ENCODE data around the gene SIX1. TPM values are rescaled to one million over a fixed set of nuclear protein-coding genes. Genes with fewer than 3 reads are reported as not detected.

The SIX1 gene
- polyA plus RNA-seq, 3 donors, result 6.3 to 9.9 (median 8.4) TPM

GRCh38 chr14:60656686-60657455 lies 7.6 kb upstream of the SIX1 start:
- no peak for DNase-seq

GRCh38 chr14:60655898-60656685 lies 6.8 kb upstream of the SIX1 start:
- DNase-seq, result no peak

DNA sequence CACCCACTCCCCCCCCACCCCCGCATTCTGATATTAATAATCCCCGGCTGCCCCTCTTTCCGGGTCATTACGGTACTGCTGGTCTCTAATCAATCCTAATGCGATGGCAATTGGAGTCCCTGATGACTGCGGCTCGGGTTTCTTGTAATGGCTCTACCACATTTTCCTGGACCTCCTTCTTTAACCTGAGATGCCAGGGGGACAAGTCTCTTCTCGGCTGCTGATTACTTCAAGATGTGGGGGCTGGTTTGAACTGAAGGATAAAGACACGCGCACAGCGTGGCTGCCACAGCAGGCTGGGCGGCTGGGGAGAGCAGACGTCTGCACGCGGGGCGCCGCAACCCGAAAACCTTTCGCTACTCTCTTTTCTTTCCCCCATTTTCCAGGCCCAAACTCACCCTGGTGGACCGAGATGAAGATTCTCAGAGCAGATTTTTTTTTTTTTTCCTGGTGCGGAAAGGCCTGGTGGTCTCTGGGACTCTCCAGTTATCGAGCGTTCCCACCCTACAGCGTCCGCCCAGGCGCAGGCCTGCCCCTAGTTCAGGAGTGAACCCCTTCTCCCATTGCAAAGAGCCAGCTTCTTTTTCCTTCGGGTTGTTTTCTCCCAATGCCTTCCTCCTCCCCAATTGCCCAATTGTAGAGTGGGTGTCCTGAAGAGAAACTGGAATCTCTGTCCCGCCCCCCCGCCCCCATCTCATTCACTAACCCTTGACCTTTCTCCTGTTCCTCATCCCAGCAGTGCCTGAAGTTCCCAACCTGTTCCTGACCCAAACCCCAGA lies 6.0 kb upstream of the SIX1 start:
- DNase-seq, result no peak

DNA sequence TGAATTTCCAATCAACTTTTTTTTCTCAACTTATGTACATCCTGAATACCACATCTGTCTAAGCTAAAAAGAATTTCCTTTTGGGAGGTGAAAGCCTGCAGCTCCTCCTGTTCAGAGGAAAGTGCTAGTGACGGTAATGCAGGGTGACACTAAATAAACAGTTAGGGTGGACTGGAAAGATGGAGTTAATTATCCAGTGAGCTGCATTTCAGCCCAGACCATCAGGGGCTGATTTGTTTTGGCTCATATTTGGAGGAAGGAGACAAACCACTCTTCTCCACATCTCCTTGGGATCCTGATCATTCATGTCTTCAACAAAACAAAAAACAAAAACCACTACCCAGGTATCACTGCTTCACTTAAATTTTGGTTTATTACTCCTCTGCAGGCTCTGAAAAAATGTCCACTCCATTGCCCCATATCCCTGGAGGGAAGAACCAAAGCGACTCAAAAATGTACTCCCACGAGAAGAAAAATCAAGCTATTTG lies 5.1 kb upstream of the SIX1 start:
- DNase-seq, result no peak

GRCh38 chr14:60653701-60654161 lies 4.5 kb upstream of the SIX1 start:
- no peak for DNase-seq

- no peak for DNase-seq
These were observed 3.7 kb upstream of the SIX1 start for GRCh38 chr14:60652674-60653651.

DNA sequence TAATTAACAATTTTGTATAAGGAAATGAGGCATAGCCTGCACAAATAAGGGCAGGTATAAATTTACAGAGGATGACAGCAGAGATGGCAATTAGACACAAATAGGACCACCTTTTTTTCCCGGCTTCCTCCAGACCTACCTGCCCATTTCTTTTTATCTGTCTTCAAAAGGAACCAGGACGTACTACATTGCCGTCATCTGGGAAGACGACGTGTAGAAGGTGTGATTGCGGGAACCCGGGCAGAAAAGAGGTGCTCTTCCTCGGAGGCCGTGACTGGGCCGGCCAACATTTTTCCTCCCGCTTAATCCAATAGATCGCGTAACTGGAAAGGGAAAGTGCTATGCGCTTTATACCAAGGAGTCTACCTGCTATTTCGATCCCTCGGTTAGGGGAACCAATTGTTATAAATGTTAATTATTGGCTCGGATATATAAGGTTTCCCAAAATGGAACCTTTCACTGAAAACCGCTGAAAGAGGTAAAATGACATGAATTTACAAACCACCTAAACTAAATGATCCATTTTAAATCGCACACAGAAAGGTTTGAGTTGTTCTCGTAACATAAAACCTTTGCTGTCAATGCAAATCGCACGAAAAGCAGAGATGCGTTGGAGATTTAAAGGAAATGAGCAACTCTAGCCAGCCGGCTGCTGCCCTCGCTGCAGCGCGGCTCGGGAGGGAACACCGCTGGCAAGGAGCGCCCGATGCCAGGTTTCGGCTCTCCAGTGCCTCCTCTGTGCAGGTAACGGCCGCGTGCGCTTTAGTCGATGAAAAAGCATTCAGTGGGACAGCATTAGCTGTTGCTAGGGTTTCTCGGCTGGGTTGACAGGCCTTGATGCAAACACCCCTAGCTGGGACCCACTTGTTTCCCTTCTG lies 2.8 kb upstream of the SIX1 start:
- DNase-seq, result no peak

DNA sequence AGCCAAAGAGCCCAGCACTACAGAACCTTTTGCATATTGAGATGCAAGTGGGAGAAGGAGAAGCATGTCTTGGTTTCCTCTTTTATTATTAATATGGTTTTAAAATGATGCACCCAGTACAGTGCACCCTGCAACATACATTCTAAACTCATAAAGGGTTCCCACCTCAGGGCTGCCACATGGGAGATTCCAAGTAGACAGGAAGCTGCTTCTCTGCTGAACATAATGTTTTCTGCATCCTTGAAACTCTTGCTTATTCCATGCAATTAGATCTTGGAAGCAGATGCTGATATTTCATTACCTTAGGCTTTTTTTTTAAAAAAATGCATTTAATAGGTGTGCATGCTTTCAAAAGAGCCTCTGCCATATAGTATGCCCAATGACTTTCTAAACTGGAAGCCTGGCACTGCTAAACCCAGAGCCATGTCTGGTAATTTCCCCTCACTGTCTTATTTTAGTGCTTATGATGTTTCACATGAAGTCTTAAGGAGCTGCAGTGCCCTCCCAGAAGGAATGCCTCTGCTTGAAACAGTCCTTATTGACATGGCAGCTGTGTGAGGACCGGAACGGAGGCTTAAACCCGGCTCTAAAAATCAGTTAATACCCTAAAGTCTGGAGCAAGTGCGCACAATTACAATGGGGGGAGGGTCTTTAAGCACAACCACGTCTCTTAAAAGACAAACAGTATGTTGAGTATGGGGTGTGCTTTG lies 2.0 kb upstream of the SIX1 start:
- DNase-seq, result no peak

DNA sequence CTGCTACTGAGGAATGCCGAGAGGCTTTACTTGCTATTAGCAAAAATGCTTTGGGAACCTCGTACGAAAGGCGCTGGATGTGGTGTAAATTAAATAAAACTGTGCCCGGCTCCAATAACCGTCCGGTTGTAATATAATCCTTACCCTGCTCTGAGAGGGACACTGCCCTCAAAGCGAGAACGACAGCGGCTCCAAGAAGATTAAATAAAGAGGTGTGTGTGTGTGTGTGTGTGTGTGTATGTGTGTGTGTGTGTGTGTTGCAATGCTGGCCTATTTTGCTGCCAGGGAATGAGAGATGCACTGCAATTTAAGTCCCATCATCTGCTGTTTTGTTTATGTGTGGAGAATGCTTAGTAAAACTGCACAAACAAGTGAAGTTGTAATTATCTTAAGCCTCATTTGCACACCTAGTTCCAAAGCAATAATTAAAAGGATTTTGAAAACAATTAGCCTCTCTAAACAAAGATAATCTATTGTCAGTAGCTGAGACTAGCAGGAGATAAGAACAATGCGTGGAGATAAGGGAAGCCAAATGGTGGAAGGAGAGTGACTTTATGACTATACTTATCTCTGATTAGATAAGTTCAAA lies 1.2 kb upstream of the SIX1 start:
- DNase-seq, result no peak

DNA sequence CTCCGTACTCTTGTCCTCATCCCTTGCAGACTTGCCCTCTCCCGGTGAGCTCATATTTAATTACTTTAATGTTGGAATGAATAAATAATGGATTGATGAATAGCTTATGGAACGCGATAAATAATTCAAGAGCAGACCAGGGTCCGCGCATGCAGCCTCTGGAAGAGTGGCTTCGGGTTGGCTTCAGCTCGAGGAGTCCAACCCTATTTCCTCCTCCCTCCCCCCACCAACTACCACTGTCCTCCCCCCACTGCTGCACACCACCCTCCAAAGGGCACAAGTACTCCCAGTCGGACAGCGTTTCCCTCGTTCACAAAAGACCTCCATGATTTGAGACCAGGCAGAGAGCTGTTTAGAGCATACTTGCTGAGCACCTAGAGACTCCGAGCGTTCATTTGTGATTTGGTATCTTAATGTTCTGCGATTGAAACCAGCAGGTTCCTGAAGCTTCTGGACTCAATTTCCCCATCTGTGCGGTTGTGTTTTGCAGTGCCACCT lies 647 bp upstream of the SIX1 start:
- DNase-seq, result no peak

DNA sequence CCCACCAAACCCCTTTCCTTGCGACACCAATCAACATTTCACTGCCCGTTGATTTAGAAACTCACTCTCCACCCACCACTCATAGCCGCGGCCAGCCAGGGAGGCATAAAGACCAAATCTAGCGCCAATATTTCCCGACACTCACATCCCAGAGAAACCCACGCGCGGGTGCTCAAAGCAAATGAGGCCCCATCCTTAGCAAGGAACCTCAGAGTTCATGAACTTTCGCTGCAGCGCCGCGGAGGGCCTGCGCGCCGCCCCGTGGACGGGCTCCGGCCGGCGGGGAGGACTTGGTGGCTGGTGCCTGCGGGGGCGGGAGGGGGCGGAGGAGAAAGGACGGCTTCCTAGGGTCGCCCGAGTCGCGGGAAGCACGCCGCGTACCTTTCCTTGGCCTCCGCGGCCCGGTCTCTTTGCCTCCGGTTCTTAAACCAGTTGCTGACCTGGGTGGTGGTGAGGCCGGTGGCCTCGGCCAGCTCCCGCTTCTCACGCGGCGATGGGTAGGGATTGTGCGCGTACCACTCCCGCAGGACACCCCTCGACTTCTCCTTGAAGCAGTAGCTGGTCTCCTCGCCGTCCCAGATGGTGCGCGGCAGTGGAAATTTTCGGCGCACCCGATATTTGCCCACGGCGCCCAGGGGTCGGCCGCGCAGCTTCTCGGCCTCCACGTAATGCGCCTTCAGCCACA lies 886 bp downstream of the SIX1 start:
- DNase-seq, result no peak

DNA sequence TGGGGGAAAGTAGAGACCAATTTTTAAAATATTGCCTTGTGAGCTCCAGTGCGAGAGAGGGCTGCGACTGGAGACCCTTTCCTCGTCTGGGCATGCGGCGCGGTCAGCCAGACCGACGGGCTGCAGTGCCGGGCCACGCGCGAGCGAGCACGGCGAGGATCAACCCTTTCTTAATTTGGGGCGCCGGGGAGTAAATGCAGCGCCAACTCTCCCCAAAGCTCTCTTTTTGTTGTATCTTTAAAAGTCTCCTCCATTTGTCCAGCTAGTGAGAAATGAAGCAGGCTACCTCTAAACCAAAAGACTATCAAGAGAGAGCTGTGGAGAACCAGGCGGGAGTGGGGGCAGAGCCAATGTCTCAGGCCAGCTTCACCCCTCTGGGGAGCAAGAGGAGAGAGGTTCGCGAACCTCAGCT lies 1.4 kb downstream of the SIX1 start:
- no peak for DNase-seq

DNA sequence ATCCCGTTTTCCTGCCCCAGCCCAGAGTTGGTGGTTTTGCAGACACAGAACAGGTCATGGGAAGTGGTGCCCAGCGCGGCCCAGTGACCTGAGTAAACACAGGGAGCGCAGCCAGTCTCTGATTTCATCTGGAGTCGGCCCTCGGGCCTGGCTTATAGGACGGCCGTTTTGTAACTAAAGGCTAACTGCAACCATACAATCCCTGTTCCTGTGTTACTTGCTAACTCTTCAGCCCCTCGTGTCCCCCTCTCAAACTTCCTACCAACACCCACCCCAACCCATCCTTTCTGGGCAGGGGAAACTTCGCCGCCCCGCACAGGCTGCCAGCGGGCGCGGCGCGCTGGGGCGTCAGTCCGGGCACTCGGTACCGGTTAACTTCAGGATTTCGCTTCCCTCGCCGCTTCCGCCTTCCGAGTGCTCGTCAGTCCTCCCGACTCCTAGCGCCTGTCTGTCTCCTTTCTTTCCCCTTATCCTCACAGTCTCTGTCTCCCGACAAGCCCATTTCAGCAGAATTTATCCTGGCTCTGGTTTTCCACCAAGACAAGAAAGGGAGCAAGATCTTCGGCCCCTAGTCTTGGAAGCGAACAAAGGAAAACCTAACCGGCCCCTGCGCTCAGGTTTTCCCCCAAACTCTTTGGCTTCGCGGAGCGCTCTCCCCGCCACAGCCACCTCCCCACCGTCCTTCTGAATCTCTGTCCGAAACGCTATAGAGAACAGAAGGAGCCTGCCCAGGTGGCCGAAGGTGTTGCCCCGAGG lies 2.0 kb downstream of the SIX1 start:
- DNase-seq, result no peak

DNA sequence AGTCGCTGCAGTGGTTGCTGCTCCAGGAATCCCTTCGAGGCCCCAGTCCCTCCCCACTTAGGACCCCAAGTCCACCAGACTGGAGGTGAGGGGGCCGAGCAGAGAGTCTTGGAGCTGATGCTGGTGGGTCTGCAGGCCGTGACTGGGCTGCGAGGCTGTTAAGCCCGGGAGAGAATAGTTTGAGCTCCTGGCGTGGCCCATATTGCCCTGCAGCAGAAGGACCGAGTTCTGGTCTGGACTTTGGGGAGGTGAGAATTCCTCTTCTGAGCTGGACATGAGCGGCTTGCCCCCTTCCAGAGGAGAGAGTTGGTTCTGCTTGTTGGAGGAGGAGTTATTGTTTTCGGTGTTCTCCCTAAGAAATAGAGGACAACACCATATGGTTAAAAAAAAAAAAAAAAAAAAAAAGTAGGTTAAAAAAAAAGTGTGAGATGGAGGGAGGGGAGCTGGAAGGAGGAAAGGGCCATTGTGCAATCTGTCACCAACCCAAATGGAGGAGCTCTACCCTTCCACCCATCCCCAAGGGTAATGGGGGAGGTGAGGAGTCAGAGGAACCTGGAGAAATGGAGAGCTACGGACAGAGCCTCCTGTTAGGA lies 3.0 kb downstream of the SIX1 start:
- DNase-seq, result no peak

DNA sequence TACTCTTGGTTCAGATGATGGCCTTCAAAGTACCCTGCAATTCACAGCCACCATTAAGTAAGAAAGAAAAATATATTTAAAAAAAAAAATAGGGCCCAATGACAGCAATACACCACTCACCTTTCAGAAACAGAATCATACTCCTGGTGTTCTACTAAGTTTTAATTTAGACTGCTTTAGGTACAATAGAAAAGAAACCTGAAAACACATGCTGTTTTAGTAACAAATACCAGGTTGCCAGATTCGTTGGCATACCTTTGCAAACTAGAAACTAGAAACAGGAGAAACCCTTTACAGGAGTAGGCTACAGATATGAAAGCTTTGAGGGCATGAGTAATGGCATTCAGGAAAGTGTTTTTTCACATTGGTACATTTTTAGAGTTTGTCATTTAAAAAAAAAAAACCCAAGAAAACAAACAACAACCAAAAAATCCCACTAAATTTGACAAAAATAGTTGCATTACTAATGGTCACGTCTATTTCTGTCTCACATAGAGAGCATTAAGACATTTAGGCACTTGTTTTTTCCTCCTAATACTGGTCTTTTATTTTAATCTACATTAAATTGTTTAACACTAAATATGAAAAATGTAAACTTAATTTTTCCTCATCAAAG lies 4.0 kb downstream of the SIX1 start:
- no peak for DNase-seq

GRCh38 chr14:60644666-60645065 lies 4.6 kb downstream of the SIX1 start:
- DNase-seq, result no peak

Measured in renal pelvis (tissue), 4 donors.